ENCODE data around the gene LBX2.
A peak's percentile ranks its signal among the peaks of the same experiment; 100 is the strongest.

The LBX2 gene, protein sequence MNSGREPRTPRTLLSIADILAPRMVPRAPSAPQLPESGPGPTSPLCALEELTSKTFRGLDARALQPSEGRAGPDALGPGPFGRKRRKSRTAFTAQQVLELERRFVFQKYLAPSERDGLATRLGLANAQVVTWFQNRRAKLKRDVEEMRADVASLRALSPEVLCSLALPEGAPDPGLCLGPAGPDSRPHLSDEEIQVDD

DNA sequence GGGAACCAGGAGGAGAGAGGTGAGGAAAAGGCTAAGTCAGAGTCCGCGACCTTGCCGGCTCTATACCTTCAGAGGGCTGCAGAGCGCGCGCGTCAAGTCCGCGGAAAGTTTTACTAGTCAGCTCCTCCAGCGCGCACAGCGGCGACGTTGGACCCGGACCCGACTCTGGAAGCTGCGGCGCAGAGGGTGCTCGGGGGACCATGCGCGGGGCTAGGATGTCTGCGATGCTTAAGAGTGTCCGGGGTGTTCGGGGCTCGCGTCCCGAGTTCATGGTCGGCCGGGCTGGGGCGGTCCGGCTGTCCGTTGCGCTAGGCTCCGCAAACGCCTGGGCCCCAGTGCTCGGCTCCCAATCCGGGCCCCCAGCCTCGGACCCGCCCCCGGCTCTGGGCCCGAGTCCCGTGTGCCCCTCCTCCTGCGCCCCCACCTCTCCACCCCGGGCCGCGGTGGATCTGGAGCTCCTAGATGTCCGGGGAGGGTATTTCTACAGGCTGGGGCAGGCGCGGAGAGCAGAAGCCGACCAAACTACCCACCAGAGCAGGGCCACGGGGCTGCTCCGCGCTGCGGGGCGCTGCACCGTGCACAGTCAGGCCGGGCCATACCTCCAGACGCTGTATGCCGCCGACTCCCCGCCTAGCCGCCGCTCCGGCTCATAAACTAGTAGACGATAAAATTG lies at the start of gene LBX2:
LBX2 (minus strand) TSS at position 337 of the 673 bp plus-strand sequence; CDS start at position 271, 66 bp downstream.
- DNase-seq (ENCODE audit: low read depth in 2 of 2), result no peak

DNA sequence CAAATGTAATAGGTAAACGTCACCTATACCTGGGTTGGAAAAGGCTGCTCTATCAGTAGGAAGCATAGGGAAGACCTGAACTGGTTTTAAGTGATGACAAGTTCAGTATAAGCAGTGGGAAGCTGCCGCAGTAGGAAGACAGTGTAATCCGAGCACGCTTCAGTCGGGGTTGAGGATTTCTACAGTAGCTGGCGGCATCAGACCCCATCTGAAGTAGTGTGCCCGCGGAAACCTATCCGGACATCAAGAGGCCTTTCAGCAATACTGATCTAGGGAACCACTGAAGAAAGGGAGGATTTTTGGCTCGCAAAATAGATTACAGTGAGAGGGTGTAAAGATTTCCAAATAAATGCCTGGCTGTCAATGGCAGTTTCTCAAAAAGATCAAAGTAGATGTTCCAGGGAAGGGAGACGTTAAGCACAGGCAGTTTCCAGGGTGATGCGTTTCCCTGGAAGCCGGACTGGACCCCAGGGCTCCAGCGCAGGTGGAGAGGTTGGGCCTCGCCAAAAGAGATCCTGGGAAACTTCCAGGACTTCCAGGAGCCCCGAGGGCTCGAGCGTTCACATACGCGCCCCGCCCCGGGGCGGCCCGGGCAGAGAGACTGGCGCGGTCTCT lies 49.0 kb upstream of the LBX2 start:
- no peak for DNase-seq (ENCODE audit: low read depth in 2 of 2)

DNA sequence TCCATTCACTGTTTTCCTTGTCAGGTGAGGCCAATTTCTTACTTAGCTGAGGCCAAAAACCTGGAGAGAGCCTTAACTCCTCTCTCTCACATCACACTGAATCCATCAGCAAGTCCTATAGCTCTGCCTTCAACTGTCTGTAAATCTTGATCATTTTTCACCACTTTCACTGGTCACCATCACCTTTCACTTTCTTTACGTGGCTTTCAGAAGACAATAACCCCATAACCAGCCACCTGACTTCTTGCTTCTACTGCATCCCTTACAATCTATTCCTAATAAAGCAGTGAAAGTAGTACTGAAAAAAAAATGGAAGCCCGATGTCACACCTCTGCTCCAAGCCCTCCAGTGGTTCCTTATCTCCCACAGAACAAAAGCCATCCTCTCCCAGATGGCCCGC lies 46.6 kb upstream of the LBX2 start:
- no peak for DNase-seq (ENCODE audit: low read depth in 2 of 2)

DNA sequence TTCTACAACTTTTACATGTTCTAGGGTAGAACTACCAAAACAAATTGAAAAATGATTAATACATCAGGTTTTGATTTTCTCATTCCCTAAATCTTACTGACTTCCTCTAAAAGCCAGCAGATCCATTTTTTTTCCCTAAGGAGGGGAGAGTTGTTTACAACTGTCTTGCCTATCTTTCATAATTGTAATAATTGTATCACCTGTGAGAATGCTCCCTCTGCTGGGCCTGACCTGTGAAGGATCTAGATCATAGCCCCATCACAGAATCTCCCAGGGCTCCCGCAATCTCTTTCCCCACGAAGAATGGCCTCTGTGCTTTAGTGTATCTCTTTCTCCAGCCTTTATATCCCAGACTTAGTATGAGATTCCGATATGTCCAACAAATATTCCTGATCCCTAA lies 45.2 kb upstream of the LBX2 start:
- DNase-seq (ENCODE audit: low read depth in 2 of 2), result no peak

DNA sequence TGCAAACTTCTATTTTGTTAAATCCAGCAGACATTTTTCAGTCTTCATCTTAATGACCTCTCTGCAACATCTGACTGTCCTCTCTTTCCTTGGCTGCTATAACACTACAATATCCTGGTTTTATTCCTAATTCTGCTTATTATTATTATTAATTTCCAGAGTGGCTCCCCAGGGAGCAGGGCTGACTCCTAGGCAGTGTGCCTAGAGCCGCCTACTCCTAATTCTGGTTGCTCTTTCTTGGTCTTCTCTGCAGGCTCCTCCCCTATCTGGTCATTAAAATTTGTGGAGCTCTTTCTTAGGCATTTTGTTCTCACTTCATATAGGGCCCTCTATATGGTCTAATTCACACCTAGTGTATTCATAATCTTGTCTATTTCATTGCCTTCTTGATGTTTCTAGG lies 43.6 kb upstream of the LBX2 start:
- no peak for DNase-seq (ENCODE audit: low read depth in 2 of 2)

DNA sequence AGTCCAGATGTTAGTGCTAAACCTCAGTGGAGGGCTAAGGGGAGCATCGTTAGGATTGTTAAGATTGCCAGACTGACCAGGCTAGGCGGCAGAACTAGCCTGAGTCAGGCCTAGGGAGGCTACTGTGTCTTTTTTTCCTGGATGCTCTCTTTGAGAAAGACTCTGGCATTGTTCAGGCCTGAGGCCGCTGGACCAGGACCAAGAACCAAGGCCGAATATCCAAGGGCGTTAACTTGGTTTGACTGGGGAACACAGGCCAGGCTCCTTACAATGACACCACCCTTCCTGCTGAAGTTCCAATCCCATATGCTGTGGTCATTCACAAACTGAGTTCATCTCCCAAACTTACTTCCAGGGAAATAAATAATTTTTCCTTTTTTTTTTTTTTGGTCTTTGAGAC lies 40.9 kb upstream of the LBX2 start:
- no peak for DNase-seq (ENCODE audit: low read depth in 2 of 2)

DNA sequence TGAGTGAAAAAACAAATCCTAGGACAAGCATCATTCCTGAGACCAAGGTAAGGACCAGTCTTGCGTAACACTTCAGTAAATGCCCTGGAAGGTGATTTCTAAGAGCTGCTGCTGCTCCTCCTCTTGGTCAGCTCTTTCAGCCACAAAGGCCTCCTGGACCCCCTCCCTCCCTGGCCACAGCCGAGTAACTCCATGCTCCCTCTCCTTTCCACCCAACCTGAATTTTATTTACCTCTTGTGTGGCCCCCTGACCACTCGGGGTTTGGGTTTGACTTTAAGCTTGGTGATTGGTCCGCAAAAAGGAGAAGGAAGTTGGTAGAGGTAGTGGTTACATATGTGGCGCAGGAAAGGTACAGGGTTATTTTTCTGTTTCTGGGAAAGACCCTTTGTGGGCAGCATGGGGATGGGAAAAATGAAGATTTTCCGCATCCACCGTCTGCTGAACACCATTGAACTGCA lies 39.5 kb upstream of the LBX2 start:
- no peak for DNase-seq (ENCODE audit: low read depth in 2 of 2)

DNA sequence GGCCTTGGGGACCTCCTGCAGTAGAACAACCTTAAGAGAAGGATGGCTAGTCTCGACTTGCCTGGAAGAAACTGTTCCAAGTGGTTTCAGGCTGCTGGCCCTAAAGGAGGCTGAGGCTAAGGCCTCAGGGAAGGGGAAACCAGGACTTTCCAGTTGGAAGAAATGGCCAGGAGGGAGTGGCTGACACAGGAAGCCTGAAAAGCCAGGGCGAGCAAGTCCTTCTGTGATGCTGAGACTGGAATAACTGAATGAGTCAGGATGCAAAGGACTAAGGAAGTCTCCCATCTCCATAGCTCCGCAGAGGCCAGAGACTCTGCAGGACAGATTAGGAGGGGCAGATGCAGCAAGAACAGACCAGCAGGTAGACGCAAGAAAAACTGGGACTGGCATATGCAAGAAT lies 37.7 kb upstream of the LBX2 start:
- DNase-seq (ENCODE audit: low read depth in 2 of 2), result no peak

DNA sequence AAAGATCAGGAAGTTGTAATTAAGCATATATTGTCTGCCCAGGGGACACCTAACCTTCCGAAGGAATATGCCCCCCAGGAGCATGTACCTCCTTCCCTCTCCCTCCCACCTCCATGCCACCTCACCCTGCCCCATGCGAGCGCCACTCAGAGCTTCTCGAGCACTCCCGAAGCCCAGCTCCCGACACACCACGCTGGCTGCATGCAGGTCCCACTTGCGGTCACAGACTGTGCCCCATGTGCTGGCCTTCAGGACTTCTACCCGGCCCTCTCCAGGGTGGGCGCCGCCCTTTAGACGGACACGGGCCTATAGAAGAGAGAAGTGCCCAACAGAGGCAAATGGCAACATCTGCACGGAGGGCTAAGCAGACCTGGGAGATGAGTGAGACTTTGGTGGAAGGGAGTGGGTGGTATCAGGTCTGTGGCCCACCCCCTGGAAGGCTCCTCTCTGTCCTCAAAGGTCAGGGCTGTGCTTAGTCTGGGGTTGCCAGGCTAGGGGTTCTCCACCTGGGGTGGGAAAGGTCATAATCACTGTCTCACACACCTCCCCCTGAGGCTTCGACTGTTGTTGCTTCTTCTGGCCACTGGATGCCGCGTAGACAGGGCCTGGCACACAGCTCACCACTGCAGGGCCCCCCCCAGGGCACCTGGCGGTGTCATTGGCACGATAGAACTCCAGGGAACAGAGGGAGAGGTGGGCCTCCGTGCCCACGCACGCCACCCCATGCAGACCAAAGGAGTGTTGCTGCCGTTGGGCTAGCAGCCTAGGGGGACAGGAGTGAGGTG lies 37.0 kb upstream of the LBX2 start:
- DNase-seq (ENCODE audit: low read depth in 2 of 2), result no peak

DNA sequence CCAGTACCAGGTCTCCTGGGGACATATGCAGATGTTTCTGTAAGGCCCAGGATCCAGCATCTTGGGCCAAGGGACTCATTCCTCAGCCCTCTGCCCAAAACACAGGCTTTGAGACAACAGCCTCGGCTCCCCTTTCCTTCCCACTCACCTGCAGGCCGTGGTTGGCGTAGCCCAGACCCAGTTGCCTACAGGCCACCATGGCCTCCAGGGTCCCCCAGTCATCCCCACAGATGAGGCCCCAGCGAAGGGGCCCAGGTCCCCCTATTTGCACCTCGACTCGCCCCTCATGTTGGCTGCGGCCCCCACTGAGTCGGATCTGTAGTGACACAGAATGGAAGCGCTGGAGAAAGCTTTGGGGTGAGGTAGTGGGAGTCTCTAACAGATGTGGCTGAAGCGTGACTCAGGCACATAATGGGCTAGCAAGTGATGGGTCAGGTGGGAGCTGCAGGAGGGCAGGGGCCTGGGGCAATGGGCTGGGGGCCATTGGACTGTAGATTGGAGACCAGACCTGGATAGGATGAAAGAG lies 36.1 kb upstream of the LBX2 start:
- no peak for DNase-seq (ENCODE audit: low read depth in 2 of 2)

DNA sequence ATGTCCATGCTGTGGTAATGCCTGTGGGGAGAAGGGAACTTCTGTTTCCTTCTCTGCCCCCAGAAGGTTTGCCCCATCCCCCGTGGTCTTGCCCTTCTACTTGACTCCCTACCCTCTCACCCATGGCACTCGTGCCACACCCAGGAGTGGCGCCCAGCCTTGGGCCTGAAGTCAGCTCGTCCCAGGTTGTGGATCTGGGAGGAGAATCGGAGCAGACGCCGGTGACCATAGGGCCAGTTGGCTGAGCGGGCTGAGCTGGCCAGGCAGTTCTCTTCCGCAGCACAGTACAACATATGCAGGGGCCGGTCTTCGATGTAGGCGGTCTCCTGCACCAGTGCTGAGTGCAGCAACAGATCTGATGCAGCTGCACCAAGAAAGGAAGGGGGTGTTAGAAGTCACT lies 35.0 kb upstream of the LBX2 start:
- no peak for DNase-seq (ENCODE audit: low read depth in 2 of 2)

DNA sequence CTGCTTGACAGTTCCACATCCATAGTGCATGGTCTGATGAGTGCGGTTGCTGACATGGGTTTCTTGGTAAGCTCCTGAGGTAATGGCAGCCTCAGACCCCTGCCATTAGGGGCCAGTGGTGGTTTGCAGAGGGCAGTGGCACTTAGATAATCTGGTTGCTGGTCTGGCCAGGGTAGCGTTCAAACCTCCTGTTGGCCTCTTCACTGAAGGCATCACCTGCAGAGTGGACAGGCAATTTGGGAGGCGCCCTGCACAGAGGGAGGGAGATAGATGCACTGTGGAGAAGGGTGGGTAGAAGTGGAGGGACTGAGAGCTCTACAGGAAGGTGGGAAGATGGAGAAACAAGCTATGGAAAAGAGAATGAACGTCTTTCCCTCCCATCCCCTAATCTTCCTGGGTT lies 34.1 kb upstream of the LBX2 start:
- no peak for DNase-seq (ENCODE audit: low read depth in 2 of 2)

DNA sequence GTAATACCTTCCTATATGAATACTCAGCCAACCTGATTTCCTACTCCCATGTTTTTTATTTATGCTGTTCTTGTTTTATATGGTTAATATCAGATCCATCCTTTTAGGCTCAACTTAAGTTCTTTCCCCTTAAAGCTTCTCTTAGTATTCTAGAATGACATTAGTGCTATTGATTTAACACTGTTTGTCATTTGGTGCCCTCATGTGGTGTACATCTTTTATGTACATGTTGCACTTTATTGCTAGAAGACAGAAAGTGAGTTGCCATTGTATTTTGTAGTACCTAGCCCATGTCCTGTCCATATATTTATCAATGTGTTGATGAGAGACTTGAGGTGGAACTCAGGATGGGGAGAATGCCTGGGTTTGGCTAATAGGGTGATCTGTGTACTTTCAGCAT lies 32.8 kb upstream of the LBX2 start:
- no peak for DNase-seq (ENCODE audit: low read depth in 2 of 2)

DNA sequence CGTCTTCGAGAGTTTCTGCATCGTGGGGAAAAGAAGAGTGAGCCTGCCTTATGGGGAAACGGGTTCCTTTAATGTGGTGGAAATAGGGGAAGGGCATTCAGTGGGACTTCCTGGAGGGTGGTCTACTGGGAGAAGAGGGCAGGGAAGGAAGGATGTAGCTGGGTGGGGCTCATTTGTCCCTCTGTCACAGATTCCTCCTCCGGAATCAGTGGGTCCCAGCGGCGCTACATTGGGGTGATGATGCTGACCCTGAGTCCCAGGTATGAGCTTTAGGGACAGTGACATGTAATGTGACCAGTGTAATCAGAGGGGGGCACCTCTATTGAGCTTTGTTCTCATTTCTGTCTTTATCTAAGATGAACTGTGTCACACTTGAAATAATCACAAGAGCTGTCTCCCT lies 32.3 kb upstream of the LBX2 start:
- DNase-seq (ENCODE audit: low read depth in 2 of 2), result no peak

DNA sequence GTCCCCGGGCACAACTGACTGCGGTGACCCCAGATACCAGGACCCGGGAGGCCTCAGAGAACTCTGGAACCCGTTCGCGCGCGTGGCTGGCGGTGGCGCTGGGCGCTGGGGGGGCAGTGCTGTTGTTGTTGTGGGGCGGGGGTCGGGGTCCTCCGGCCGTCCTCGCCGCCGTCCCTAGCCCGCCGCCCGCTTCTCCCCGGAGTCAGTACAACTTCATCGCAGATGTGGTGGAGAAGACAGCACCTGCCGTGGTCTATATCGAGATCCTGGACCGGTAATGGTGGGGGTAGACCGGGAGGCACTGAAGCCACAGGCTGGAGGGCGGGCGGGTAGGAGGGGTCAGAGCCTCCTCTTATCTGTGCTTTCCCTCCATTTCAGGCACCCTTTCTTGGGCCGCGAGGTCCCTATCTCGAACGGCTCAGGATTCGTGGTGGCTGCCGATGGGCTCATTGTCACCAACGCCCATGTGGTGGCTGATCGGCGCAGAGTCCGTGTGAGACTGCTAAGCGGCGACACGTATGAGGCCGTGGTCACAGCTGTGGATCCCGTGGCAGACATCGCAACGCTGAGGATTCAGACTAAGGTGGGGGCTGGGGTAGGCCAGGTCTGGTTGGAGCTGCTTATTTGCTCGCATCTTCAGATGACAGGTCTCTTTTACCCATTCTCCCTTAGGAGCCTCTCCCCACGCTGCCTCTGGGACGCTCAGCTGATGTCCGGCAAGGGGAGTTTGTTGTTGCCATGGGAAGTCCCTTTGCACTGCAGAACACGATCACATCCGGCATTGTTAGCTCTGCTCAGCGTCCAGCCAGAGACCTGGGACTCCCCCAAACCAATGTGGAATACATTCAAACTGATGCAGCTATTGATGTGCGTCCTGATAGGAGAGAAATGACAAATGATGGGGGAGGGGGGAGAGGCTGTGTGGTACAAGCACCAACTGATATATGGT lies 31.1 kb upstream of the LBX2 start:
- no peak for DNase-seq (ENCODE audit: low read depth in 2 of 2)

DNA sequence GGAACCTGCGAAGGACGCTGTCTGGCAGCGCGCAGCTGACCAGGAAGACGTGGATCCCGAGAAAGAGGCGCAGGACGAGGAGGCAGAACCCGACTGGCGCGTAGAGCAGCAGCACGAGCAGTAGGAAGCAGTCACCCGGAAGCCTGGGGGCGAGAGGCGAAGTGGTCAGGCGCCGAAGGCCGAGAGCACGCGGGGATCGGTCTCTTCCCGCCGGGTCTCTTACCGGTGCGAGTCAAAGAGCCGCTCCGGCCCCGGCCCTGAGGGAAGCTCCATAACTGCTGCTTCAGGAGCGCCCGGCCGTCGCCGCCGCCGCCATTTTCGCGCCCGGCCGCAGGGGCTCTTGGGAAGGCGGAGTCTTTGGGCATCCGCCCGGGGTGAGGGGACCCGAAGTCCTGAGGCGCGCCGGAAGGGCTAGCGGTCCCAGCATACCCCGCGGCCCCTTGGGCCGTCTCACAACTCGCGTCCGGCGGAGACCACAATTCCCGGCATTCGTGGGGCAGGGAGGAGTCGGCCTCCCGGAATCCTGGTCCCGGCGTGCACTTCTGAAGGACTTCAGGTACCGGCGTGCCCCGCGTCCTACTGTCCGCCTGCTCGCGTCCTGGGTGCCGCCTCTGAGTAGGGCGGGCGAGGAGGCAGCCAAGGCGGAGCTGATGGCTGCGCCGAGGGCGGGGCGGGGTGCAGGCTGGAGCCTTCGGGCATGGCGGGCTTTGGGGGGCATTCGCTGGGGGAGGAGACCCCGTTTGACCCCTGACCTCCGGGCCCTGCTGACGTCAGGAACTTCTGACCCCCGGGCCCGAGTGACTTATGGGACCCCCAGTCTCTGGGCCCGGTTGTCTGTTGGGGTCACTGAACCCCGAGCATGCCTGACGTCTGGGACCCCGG lies 30.2 kb upstream of the LBX2 start, which contains the start of the genes AUP1 and HTRA2:
AUP1 (minus strand) TSS at position 350 of the 882 bp plus-strand sequence; CDS start at position 273, 77 bp downstream.
HTRA2 (plus strand) TSS at position 577 of the 882 bp plus-strand sequence; CDS start at position 651, 74 bp downstream.
- DNase-seq (ENCODE audit: low read depth in 2 of 2), result peak; percentile 91 to 93

DNA sequence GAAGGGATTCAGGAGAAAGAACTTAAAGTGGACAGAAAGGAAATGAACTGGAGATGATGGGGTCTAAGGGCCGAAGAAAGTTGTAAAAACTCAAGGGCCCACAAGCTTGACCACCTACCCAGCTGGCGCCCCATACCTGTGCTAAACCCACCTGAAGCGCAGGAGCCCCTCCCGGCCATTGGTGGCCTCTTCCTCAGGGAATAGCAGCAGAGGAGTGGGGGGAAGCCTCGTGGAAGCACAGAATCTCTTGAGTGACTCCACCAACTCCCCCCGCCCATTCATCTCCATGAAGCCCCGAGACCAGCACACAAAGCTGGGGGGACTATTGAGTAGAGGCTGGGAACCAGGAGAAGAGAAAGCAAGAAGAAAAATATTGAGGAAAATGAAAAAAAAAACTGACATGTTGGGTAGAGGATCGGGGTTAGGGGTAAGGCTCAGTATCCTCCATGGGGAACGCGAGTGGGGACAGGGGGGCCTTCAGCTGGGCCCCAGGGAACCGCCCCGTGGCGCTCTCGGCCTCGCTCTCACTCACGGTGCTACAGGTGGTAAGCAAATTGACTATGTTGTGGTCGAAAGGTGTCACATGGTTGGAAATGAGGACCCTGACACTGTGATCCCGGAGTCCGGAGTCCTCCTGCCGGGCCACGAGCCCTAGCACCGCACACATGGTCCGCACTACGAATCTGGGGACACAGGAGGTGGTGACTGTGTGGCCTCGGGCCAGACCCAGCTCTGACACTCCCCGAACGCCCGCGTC lies 29.4 kb upstream of the LBX2 start:
- no peak for DNase-seq (ENCODE audit: low read depth in 2 of 2)

DNA sequence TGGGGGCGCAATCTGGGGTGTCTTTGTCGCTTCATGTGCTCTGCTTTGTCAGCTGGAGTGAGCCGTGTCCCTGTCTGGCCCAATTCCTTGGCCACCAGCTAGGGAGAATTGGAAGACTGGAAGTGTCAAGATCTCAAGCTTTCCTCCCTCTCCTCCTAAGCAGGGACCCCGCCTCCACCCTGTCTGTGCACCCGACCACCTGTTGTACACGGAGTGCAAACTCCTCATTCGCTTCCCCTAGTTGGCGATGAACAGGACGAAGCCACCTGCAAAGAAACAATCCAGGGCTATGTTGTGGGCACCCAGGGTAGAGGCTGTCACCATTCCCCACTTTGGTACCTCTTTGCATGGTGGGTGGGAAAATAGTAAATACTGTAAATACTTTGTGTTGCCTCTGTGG lies 28.3 kb upstream of the LBX2 start:
- DNase-seq (ENCODE audit: low read depth in 2 of 2), result no peak

DNA sequence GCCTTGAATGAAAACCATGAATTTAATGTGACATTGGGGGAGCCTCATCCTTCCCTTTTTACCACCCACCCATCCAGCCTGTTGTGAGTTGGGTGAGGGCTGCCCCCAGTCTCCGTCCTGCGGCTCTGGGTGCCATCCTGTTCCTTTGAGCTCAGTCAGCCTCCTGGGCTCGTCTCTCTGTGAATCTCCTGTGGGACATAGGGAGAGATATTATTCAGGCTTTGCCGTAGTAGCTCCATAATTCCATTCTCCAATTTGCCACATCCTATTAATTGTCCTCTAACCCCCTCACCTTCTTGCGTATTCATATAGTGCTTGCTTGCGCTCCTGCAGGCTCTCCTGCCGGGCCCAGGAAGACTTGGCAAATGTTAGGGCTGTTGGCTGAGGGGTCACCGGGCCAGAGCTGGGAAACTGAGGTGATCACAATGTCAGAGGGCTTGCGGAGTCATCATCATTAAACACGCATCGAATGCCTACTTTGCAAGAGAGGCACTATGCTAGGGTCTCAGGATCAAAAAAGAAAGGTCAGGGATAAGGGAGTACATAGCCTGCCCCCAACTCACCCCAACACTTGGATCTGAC lies 27.3 kb upstream of the LBX2 start:
- DNase-seq (ENCODE audit: low read depth in 2 of 2), result no peak
